ENCODE data around the gene NRL. TPM values are rescaled to one million over a fixed set of nuclear protein-coding genes. Genes with fewer than 3 reads are reported as not detected.
A peak's percentile ranks its signal among the peaks of the same experiment; 100 is the strongest.

NRL gene
- total and polyA plus RNA-seq, 10 of the 15 experiments (the other 5 are each of a cell fraction or from before 2014, with no cell fraction given): 0.11 to 4.4 (median 2.2) TPM

DNA sequence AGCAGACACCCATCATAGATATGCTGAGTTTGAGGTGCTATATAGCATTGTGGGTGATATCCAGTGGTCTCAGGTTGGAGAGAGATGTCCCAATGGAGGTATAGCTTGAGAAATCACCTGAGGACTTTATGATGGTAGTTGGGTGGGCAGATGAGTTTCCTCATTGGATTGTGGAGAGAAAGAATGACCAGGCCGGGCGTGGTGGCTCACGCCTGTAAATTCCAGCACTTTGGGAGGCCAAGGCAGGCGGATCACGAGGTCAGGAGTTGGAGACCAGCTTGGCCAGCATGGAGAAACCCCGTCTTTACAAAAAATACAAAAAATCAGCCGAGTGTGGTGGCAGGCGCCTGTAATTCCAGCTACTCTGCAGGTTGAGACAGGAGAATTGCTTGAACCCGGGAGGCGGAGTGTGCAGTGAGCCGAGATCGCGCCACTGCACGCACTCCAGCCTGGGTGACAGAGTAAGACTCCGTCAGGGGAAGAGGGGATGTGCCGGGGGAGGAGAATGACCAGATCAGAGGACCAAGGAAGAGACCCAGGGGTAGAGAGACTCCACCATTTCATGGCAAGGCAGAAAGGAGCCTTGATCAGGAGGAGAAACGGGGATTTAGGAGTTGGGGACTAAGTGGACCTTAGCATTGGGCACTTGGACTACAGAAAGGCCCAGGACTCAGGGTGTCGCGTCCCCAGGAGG is 21.4 kb downstream of the NRL start:
- RAD21 ChIA-PET (ENCODE audit: unreplicated experiment): interaction anchor here (0.6 to 9.1 kb wide), 16 partner anchors 12 to 936 kb away, joined by 3 to 153 read pairs (median 9); partner anchors contain the start of genes DCAF11, IPO4, IRF9 and MDP1
- CTCF ChIA-PET: interaction anchor here (0.9 to 11.2 kb wide), 20 partner anchors 12 to 504 kb away, joined by 3 to 294 read pairs (median 6); partner anchors contain the start of genes CARMIL3, DCAF11, IRF9 and LTB4R2
- ATAC-seq: no peak
- Histone ChIP-seq H3K9ac (ENCODE audit: control insufficient read depth, insufficient read depth, low read length) (0 out of 2 replicates have a peak overlapping the region, but pooled peaks have one; percentile 100), H3K4me3 (peak overlapping the region; percentile 98; the same call in 1 of the 2 replicates), H3K36me3 (ENCODE audit: control insufficient read depth in 2 of 2, insufficient read depth in 2 of 2, low read length in 1 of 2) (peaks cover 0 to 2% of the 10 kb centered on the region in 2 experiments; a peak in 2 of 4 replicates), H3K9me3 (replicated peaks; ENCODE audit: control insufficient read depth, insufficient read depth, low read length) (no peaks in the 10 kb centered on the region), H3K4me2 (ENCODE audit: control insufficient read depth, insufficient read depth) (peak overlapping the region; percentile 64), H3K27ac (ENCODE audit: control insufficient read depth, insufficient read depth) (peak overlapping the region; percentile 30; the same call in 1 of the 2 replicates), H3K27me3 (replicated peaks in 1 of 2; ENCODE audit: control insufficient read depth in 2 of 2, insufficient read depth in 2 of 2, low read length in 1 of 2) (no peaks in the 10 kb centered on the region), H4K20me1 (ENCODE audit: control insufficient read depth, insufficient read depth) (no peaks in the 10 kb centered on the region), H3K79me2 (ENCODE audit: control insufficient read depth, insufficient read depth, low read length) (peaks cover 24% of the 10 kb centered on the region), H3K4me1 (ENCODE audit: control insufficient read depth, insufficient read depth, low read length) (0 out of 2 replicates have a peak, but pooled peaks cover 3% of the 10 kb centered on the region), H2AFZ (ENCODE audit: control insufficient read depth, low read depth, low read length) (no peak overlapping the region; the same call in 1 of the 2 replicates)
- WGBS (ENCODE audit: insufficient coverage, insufficient replicate concordance, low lambda C conversion rate, missing lambda C conversion rate): 84% methylated on average over 18 of the region's 19 CpGs
- TF ChIP-seq, protein P1, sequence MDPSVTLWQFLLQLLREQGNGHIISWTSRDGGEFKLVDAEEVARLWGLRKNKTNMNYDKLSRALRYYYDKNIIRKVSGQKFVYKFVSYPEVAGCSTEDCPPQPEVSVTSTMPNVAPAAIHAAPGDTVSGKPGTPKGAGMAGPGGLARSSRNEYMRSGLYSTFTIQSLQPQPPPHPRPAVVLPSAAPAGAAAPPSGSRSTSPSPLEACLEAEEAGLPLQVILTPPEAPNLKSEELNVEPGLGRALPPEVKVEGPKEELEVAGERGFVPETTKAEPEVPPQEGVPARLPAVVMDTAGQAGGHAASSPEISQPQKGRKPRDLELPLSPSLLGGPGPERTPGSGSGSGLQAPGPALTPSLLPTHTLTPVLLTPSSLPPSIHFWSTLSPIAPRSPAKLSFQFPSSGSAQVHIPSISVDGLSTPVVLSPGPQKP (IDR thresholded peaks at IDR 0.05; ENCODE audit: low read depth, low read length): no peak
- TF ChIP-seq GABPA (IDR thresholded peaks at IDR 0.05; ENCODE audit: low read depth) (no peak), POLR2AphosphoS5 (IDR thresholded peaks at IDR 0.05; ENCODE audit: low read length) (0 out of 2 replicates have a peak, but pooled peaks have one; percentile 6)
- BruUV-seq (replicated peaks): no TSS peak
- FAIRE-seq: no peak
- POLR2A ChIA-PET: interaction anchor here (0.6 to 6.8 kb wide), 19 partner anchors 9 to 1613 kb away, joined by 3 to 90 read pairs (median 5); partner anchors contain the start of genes CARMIL3, CPNE6, DCAF11 and IRF9
- DNase-seq (ENCODE audit: low read depth, low spot score): no peak
- SMC1A ChIA-PET (ENCODE audit: uncharacterized antibody, unreplicated experiment): interaction anchor here (1.0 to 9.2 kb wide), 10 partner anchors 13 to 150 kb away, joined by 3 to 195 read pairs (median 24); partner anchors contain the start of genes DCAF11, IRF9, NRL and PSME2
- intact Hi-C loops (cut with micrococcal nuclease; ENCODE audit: unreplicated experiment): loop anchor here (5.0 kb wide), 1 partner anchor 204 kb away; the partner anchor contains the start of genes DHRS1 and NOP9
- in situ Hi-C loops (cut with MboI): loop anchor here (5.0 kb wide), 2 partner anchors 36 to 116 kb away; no protein-coding TSS in a partner anchor

Data from GM12878 (cell line).